HG03354 (cell line): ENCODE results near the gene MYEOV.

Experiments
- ATAC-seq: cut with Tn5 transposase; IDR thresholded peaks from one replicate; pipeline ENCODE4 v1.9.1; 2021; ENCODE audit warnings: mild to moderate bottlenecking; ENCODE audit not compliant: unreplicated experiment, poor library complexity, severe bottlenecking

The MYEOV gene

GRCh38 chr11:69285091-69285490 is 8.9 kb upstream of the MYEOV start:
- no peak for ATAC-seq

GRCh38 chr11:69285766-69286165 is 8.2 kb upstream of the MYEOV start:
- no peak for ATAC-seq

GRCh38 chr11:69286374-69287371 is 7.3 kb upstream of the MYEOV start:
- no peak for ATAC-seq

GRCh38 chr11:69287968-69288882 is 5.7 kb upstream of the MYEOV start:
- ATAC-seq = no peak

- ATAC-seq = no peak
These were observed 5.1 kb upstream of the MYEOV start for GRCh38 chr11:69288883-69289242.

GRCh38 chr11:69290806-69291205 is 3.1 kb upstream of the MYEOV start:
- no peak for ATAC-seq

GRCh38 chr11:69291459-69292110 is 2.4 kb upstream of the MYEOV start:
- ATAC-seq = no peak

- ATAC-seq = no peak
These were observed 1.7 kb upstream of the MYEOV start for GRCh38 chr11:69292221-69292648.

GRCh38 chr11:69293087-69293486 is 868 bp upstream of the MYEOV start:
- no peak for ATAC-seq

GRCh38 chr11:69294571-69295078 is 670 bp downstream of the MYEOV start:
- no peak for ATAC-seq

- ATAC-seq = no peak
These were observed 1.4 kb downstream of the MYEOV start for GRCh38 chr11:69295079-69295994.

GRCh38 chr11:69295995-69296889 is 2.3 kb downstream of the MYEOV start:
- no peak for ATAC-seq

- peak; percentile 66 for ATAC-seq
These were observed 3.2 kb downstream of the MYEOV start for GRCh38 chr11:69296890-69297786.

- peak; percentile 24 for ATAC-seq
These were observed 3.9 kb downstream of the MYEOV start for GRCh38 chr11:69297787-69298266.

GRCh38 chr11:69298267-69299022 is 4.5 kb downstream of the MYEOV start:
- ATAC-seq = peak; percentile 45

GRCh38 chr11:69299023-69299461 is 5.1 kb downstream of the MYEOV start:
- ATAC-seq = no peak
